Measurements from ENCODE around the gene MAPKAPK2. TPM values are rescaled to one million over a fixed set of nuclear protein-coding genes. Genes with fewer than 3 reads are reported as not detected.

Gene MAPKAPK2
- total and polyA plus RNA-seq, 8 donors = 53.1 to 113 (median 61.8) TPM

DNA sequence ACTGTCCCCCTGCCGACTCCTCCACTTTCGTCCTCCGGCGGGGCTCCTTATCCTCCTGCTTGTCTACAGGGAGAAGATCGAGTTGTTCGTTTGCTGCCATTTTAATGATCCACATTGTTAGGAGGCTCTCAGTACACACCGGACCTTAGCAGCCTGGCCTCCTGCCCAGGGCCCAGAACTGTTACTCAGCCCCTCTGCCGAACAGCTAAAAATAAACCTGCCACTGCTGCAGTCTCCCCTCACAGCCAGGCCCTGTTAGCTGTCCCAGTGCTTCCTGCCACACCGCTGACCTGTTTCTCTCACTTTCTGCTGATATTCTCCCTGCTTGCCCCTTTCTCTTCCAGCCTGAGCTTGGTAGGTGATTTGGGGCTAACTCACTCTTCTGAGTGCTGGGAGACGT is 8.3 kb downstream of the MAPKAPK2 start:
- ATAC-seq = peak; percentile 72
- TF ChIP-seq, protein P1, sequence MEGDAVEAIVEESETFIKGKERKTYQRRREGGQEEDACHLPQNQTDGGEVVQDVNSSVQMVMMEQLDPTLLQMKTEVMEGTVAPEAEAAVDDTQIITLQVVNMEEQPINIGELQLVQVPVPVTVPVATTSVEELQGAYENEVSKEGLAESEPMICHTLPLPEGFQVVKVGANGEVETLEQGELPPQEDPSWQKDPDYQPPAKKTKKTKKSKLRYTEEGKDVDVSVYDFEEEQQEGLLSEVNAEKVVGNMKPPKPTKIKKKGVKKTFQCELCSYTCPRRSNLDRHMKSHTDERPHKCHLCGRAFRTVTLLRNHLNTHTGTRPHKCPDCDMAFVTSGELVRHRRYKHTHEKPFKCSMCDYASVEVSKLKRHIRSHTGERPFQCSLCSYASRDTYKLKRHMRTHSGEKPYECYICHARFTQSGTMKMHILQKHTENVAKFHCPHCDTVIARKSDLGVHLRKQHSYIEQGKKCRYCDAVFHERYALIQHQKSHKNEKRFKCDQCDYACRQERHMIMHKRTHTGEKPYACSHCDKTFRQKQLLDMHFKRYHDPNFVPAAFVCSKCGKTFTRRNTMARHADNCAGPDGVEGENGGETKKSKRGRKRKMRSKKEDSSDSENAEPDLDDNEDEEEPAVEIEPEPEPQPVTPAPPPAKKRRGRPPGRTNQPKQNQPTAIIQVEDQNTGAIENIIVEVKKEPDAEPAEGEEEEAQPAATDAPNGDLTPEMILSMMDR (IDR thresholded peaks at IDR 0.05) = no peak
- H3K27ac ChIP-seq = peak overlapping the region; percentile 8 to 20

DNA sequence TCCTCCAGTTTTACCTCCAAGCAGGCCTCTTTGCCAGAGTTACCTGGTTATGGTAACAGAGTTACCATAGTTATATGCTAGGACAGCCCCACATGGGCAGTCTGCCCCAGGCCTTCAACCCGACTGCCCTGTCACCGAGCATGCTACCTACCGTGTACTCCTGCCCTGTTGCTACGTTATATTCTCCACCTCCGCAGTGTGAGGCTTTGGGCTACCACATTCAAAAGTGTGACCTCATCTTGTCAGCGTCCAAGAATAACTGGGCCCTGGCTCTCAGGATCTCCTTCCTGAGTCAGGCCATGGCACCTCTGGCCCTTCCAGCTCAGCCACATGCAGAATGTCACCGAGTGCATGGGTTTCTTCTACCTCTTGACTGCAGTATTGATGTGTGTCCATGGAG is 8.9 kb downstream of the MAPKAPK2 start:
- DNase-seq (no peak), ATAC-seq (peak; percentile 22)
- H3K4me3 ChIP-seq = no peak overlapping the region
- TF ChIP-seq, protein P1 (IDR thresholded peaks at IDR 0.05) = no peak
- H3K4me1 ChIP-seq = peaks cover 41 to 99% of the 10 kb centered on the region in 2 donors
- no peaks in the 10 kb centered on the region for H3K9me3 ChIP-seq
- peak overlapping the region; percentile 8 to 20 for H3K27ac ChIP-seq
- H3K27me3 ChIP-seq = no peaks in the 10 kb centered on the region
- intact Hi-C loops (cut with DNase I) = no loop called here
- H3K36me3 ChIP-seq = peaks cover 0 to 10% of the 10 kb centered on the region in 2 donors

More for the DNA sequence above, 8.3 kb downstream of the MAPKAPK2 start:
- Histone ChIP-seq H3K36me3 (peaks cover 0 to 10% of the 10 kb centered on the region in 2 donors), H3K4me1 (peaks cover 47 to 99% of the 10 kb centered on the region in 2 donors), H3K4me3 (no peak overlapping the region), H3K9me3 (no peaks in the 10 kb centered on the region), H3K27me3 (no peaks in the 10 kb centered on the region)
- DNase-seq = peak in 1 of 4 donors; percentile 76
- intact Hi-C loops (cut with DNase I) = no loop called here

DNA sequence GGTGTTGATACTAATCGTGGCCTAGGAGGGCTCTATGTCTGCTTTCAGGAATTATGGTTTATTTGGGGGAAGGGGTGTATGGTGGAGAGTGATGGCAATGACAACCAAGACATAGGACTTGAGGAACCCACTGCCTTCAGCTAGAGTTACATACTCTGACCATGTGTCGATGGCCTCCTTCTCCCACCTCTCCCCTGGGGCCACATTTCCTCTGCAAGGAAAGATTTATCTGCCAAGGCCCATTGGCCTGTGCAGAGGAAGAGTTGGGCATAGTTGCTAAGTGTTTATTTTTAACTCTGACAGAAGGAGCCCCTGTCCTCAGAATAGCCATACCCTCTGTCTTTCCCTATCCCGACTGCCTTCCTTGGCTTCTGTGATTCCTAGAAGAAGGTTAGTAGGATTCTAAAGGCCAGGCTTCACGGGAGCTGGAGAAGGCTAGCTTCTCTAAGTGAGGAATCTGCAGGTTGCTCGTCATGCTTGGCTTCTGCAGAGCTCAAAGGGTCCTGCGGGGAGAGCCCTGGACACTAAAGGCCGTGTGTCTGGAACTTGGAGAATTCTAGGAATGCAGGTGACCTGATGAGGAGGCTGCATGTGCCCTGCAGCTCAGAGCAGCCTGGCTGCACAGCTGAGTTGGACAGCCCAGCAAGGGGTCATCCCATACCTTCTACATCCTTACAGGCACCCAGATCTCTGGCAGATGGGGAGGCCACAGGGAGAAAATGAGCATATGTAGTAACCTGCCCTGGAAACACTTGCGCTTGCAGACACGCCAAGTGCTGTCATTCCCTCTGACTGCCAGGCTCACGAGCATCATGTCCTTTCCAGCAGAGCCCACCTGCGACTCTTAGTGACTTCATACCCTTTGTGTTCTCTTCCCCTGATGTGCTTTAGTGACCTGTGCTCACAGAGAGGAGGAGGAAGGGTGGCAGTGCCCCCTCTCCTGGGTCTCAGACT is 9.7 kb downstream of the MAPKAPK2 start:
- TF ChIP-seq, protein P1 (IDR thresholded peaks at IDR 0.05) = no peak
- no peak overlapping the region for H3K27ac ChIP-seq
- peaks cover 0 to 10% of the 10 kb centered on the region in 2 donors for H3K36me3 ChIP-seq
- DNase-seq (no peak), ATAC-seq (peak; percentile 24)
- peaks cover 36 to 99% of the 10 kb centered on the region in 2 donors for H3K4me1 ChIP-seq
- no peak overlapping the region for H3K4me3 ChIP-seq
- intact Hi-C loops (cut with DNase I) = no loop called here
- H3K9me3 ChIP-seq = no peaks in the 10 kb centered on the region
- H3K27me3 ChIP-seq = no peaks in the 10 kb centered on the region

DNA sequence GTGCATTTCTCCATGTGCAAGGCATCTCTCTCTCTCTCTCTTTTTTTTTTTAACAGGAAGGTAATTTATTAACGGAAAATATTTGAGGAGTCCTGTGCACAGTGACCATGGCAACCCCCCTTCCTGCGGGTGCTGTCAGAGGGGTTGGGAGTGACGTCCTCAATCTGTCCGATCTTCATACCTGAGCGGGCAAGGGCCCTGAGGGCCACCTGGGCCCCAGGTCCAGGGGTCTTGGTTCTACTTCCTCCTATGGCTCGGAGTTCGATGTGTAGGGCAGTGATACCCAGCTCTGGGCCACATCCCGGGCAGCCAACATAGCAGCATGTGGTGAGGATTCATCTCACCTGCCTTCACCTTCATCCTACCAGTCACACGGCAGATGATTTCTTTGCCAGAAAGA is 11.0 kb downstream of the MAPKAPK2 start:
- Histone ChIP-seq H3K27ac (no peak overlapping the region), H3K36me3 (peaks cover 0 to 10% of the 10 kb centered on the region in 2 donors), H3K27me3 (no peaks in the 10 kb centered on the region), H3K9me3 (no peaks in the 10 kb centered on the region), H3K4me3 (no peak overlapping the region), H3K4me1 (peaks cover 39 to 99% of the 10 kb centered on the region in 2 donors)
- intact Hi-C loops (cut with DNase I) = no loop called here
- no peak for DNase-seq
- ATAC-seq = no peak
- TF ChIP-seq, protein P1 (IDR thresholded peaks at IDR 0.05) = no peak
